ENCODE results near the gene NTMT2. TPM values are rescaled to one million over a fixed set of nuclear protein-coding genes. Genes with fewer than 3 reads are reported as not detected.

Gene NTMT2
- total and polyA plus RNA-seq, 2 donors (not counting 1 experiment from before 2014, with no cell fraction given): not detected

- TF ChIP-seq CTCF (IDR thresholded peaks at IDR 0.05): no peak
- Mint-ChIP-seq H3K9me3 (ENCODE audit: insufficient read depth) (no peaks in the 10 kb centered on the region), H3K27me3 (peaks cover 20% of the 10 kb centered on the region), H3K27ac (no peak overlapping the region), H3K4me3 (no peak overlapping the region), H3K4me1 (no peaks in the 10 kb centered on the region)
- Histone ChIP-seq H3K4me3 (ENCODE audit: control extremely low read depth in 1 of 5, extremely low read depth in 1 of 5, insufficient read depth in 1 of 5, low read depth in 2 of 5, low read length in 4 of 5) (no peak overlapping the region), H4K20me1 (ENCODE audit: control insufficient read depth, insufficient read depth, low read length, poor library complexity, severe bottlenecking) (no peaks in the 10 kb centered on the region), H3K27ac (ENCODE audit: low read length in 2 of 2) (no peak overlapping the region), H3K4me1 (ENCODE audit: control insufficient read depth in 2 of 2, insufficient read depth in 2 of 2, low read length in 2 of 2) (no peaks in the 10 kb centered on the region), H3K27me3 (replicated peaks in 1 of 4; ENCODE audit: control extremely low read depth in 1 of 4, control insufficient read depth in 3 of 4, insufficient read depth in 4 of 4, low read length in 3 of 4) (peaks cover 0 to 3% (median 0%) of the 10 kb centered on the region in 4 experiments), H2AFZ (ENCODE audit: insufficient read depth, low read depth, low read length, poor library complexity, severe bottlenecking) (no peak overlapping the region), H3K4me2 (replicated peaks; ENCODE audit: low read depth, low read length, poor library complexity, severe bottlenecking) (no peak overlapping the region), H3K9ac (ENCODE audit: low read length) (no peak overlapping the region), H3K79me2 (ENCODE audit: control insufficient read depth, insufficient read depth, low read length) (no peaks in the 10 kb centered on the region), H3K36me3 (replicated peaks in 1 of 2; ENCODE audit: control extremely low read depth in 1 of 2, control insufficient read depth in 1 of 2, extremely low read depth in 1 of 2, insufficient read depth in 2 of 2, low read length in 1 of 2) (no peaks in the 10 kb centered on the region), H3K9me3 (ENCODE audit: control extremely low read depth in 1 of 3, control insufficient read depth in 2 of 3, insufficient read depth in 1 of 3, low read length in 2 of 3) (no peaks in the 10 kb centered on the region)
- no CpG with 5 or more reads among the region's 1 CpG for WGBS (ENCODE audit: insufficient coverage)
- ChIA-PET POLR2A (no interaction called here), CTCF (no interaction called here)
- ATAC-seq (ENCODE audit: low read depth): no peak
- DNase-seq: no peak
- intact Hi-C loops (cut with micrococcal nuclease): no loop called here
Measured at GRCh38 chr1:170198090-170198489, 52.3 kb downstream of the NTMT2 start.

GRCh38 chr1:170198584-170198983 is 52.8 kb downstream of the NTMT2 start:
- Mint-ChIP-seq H3K9me3 (ENCODE audit: insufficient read depth) (no peaks in the 10 kb centered on the region), H3K4me1 (no peaks in the 10 kb centered on the region), H3K4me3 (no peak overlapping the region), H3K27me3 (peaks cover 20% of the 10 kb centered on the region), H3K27ac (no peak overlapping the region)
- Histone ChIP-seq H4K20me1 (ENCODE audit: control insufficient read depth, insufficient read depth, low read length, poor library complexity, severe bottlenecking) (no peaks in the 10 kb centered on the region), H3K36me3 (replicated peaks in 1 of 2; ENCODE audit: control extremely low read depth in 1 of 2, control insufficient read depth in 1 of 2, extremely low read depth in 1 of 2, insufficient read depth in 2 of 2, low read length in 1 of 2) (no peaks in the 10 kb centered on the region), H3K4me2 (replicated peaks; ENCODE audit: low read depth, low read length, poor library complexity, severe bottlenecking) (no peak overlapping the region), H3K27me3 (replicated peaks in 1 of 4; ENCODE audit: control extremely low read depth in 1 of 4, control insufficient read depth in 3 of 4, insufficient read depth in 4 of 4, low read length in 3 of 4) (peaks cover 0 to 3% (median 0%) of the 10 kb centered on the region in 4 experiments), H3K9ac (ENCODE audit: low read length) (no peak overlapping the region), H3K4me3 (ENCODE audit: control extremely low read depth in 1 of 5, extremely low read depth in 1 of 5, insufficient read depth in 1 of 5, low read depth in 2 of 5, low read length in 4 of 5) (no peak overlapping the region), H3K4me1 (ENCODE audit: control insufficient read depth in 2 of 2, insufficient read depth in 2 of 2, low read length in 2 of 2) (no peaks in the 10 kb centered on the region), H2AFZ (ENCODE audit: insufficient read depth, low read depth, low read length, poor library complexity, severe bottlenecking) (no peak overlapping the region), H3K79me2 (ENCODE audit: control insufficient read depth, insufficient read depth, low read length) (no peaks in the 10 kb centered on the region), H3K27ac (ENCODE audit: low read length in 2 of 2) (no peak overlapping the region), H3K9me3 (ENCODE audit: control extremely low read depth in 1 of 3, control insufficient read depth in 2 of 3, insufficient read depth in 1 of 3, low read length in 2 of 3) (no peaks in the 10 kb centered on the region)
- DNase-seq (no peak), ATAC-seq (ENCODE audit: low read depth) (no peak)
- CTCF ChIA-PET: no interaction called here
- POLR2A ChIA-PET: no interaction called here
- TF ChIP-seq EZH2 (IDR thresholded peaks at IDR 0.05; ENCODE audit: borderline replicate concordance, insufficient read depth, low read depth, low read length, poor library complexity, severe bottlenecking) (no peak), CTCF (IDR thresholded peaks at IDR 0.05) (no peak)
- intact Hi-C loops (cut with micrococcal nuclease): no loop called here
